PC-3 (cell line): Measurements from ENCODE around the gene DYNLRB2.

Experiments used
- EZH2 ChIP-seq: fragments of 300-600 bp; sonication (generic); IDR thresholded peaks from one replicate; pipeline ENCODE4 v1.6.1; 2017; ENCODE audit warnings: antibody characterized with exemption, mild to moderate bottlenecking, low read length; ENCODE audit not compliant: unreplicated experiment
- EZH2phosphoT487 ChIP-seq: fragments of 300-600 bp; sonication (generic); IDR thresholded peaks from 2 replicates; pipeline ENCODE4 v1.6.1; 2018; ENCODE audit warnings: mild to moderate bottlenecking, antibody characterized with exemption, low read length, borderline replicate concordance
- TF ChIP-seq, protein P1 (sequence below): fragments of 300-600 bp; sonication (generic); conservative IDR thresholded peaks from 2 replicates; pipeline ENCODE4 v1.5.1; 2017; ENCODE audit warnings: antibody characterized with exemption, low read depth, mild to moderate bottlenecking, low read length

DNA sequence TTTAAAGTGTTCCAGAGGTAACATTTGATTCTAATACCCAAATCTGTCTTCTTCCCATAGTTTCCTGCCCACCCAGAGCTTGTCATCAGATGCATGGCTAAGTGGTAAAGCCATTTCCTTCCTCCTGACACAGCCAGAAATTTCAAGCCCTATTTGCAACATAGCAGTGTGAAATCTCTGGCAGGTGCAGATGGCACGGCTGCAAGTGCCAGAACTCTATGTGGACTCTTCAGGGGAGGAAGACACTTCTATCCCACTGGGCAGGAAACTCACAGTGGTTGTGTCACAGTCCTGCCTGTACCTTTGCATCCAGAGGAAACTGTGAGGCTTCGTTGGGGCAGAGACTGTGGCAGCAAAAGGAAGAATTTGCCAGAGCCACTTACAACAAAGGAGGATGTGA, 13.2 kb downstream of the DYNLRB2 start:
- TF ChIP-seq EZH2: no peak
- TF ChIP-seq, protein P1, sequence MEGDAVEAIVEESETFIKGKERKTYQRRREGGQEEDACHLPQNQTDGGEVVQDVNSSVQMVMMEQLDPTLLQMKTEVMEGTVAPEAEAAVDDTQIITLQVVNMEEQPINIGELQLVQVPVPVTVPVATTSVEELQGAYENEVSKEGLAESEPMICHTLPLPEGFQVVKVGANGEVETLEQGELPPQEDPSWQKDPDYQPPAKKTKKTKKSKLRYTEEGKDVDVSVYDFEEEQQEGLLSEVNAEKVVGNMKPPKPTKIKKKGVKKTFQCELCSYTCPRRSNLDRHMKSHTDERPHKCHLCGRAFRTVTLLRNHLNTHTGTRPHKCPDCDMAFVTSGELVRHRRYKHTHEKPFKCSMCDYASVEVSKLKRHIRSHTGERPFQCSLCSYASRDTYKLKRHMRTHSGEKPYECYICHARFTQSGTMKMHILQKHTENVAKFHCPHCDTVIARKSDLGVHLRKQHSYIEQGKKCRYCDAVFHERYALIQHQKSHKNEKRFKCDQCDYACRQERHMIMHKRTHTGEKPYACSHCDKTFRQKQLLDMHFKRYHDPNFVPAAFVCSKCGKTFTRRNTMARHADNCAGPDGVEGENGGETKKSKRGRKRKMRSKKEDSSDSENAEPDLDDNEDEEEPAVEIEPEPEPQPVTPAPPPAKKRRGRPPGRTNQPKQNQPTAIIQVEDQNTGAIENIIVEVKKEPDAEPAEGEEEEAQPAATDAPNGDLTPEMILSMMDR: no peak
- no peak for TF ChIP-seq EZH2phosphoT487
